ENCODE results near the gene PRDM8.

GRCh38 chr4:80221161-80221560 is 23.9 kb downstream of the PRDM8 start:
- TF ChIP-seq POLR2A (IDR thresholded peaks at IDR 0.05; ENCODE audit: low read depth, low read length) (no peak), TAF1 (IDR thresholded peaks at IDR 0.05; ENCODE audit: borderline replicate concordance, low read depth, low read length) (no peak)
